HG02938 (cell line): Measurements from ENCODE around the gene GFOD2.
A peak's percentile ranks its signal among the peaks of the same experiment; 100 is the strongest.
"Not testable (repeated sequence)": the region's sequence is repeated elsewhere in the genome, so short reads cannot be mapped to it uniquely, and the experiment has no call there.

Source experiments
- ATAC-seq: cut with Tn5 transposase; IDR thresholded peaks from one replicate; pipeline ENCODE4 v1.9.1; 2021; ENCODE audit warnings: mild to moderate bottlenecking, moderate library complexity; ENCODE audit not compliant: unreplicated experiment

The GFOD2 gene, protein sequence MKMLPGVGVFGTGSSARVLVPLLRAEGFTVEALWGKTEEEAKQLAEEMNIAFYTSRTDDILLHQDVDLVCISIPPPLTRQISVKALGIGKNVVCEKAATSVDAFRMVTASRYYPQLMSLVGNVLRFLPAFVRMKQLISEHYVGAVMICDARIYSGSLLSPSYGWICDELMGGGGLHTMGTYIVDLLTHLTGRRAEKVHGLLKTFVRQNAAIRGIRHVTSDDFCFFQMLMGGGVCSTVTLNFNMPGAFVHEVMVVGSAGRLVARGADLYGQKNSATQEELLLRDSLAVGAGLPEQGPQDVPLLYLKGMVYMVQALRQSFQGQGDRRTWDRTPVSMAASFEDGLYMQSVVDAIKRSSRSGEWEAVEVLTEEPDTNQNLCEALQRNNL

DNA sequence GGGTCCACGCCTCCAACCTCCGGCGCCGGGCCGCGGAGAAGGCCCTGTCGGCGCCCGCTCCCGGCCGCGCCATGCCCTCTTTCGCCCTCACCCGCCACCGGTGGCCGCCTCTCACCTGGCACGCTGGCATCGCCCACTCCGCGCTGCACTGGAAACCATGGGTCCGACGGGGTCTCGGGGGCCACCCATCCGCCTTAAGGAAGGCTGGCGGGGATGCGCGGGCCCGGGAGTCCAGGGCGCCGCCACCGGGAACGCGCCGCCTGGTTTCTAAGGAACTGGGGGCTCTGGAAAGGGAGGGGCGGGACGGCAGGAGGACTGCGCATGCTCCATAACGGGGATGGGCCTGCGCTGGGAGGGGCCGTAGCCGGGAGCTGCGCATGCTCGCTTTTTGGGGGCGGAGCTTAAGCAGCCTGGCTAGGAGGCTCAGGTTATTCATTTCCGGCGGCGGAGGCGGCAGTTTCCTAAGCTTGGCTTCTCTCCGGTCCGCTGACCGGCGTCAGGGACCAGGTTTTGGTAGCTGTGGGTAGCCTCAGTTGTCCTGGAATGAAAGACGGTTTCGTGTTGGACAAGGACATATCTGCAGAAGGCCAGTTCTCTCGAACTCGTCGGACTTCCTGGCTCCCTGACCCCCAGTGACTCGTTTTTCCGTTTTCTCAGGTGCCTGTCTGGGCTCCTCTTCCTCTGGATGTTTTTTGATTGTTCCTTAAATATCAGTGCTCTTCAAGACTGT, at the start of gene GFOD2:
TSS of gene GFOD2 (minus strand) at position 269 of the 730 bp plus-strand sequence. CDS start 33,601 bp downstream, outside the sequence.
- ATAC-seq, result peak; percentile 82

DNA sequence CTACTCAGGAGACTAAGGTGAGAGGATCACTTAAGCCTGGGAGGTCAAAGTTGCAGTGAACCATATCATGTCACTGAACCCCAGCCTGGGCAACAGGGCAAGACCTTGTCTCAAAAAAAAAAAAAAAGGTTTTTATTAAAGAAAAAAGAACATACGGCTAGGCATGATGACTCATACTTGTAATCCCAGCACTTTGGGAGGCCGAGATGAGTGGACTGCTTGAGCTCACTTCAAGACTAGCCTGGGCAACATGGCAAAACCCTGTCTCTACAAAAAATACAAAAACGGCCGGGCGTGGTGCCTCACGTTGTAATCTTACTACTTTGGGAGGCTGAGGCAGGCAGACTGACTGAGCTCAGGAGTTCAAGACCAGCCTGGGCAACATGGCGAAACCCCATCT, 48.8 kb upstream of the GFOD2 start:
- no peak for ATAC-seq

DNA sequence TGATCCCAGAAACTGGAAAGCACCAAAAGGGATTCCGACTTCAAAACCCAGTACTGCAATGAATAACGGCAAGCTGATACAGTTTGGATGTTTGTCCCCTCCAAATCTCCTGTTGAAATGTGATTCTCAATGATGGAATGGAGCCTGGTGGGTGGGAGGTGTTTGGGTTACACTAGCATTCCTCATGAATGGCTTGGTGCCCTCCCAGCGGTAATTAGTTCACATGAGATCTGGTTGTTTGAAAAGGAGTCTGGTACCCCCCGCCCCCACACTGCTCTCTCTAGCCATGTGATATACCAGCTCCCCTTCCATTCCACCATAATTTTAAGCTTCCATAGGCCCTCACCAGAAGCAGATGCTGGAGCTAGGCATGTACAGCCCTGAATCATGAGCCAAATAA, 47.2 kb upstream of the GFOD2 start:
- no peak for ATAC-seq

DNA sequence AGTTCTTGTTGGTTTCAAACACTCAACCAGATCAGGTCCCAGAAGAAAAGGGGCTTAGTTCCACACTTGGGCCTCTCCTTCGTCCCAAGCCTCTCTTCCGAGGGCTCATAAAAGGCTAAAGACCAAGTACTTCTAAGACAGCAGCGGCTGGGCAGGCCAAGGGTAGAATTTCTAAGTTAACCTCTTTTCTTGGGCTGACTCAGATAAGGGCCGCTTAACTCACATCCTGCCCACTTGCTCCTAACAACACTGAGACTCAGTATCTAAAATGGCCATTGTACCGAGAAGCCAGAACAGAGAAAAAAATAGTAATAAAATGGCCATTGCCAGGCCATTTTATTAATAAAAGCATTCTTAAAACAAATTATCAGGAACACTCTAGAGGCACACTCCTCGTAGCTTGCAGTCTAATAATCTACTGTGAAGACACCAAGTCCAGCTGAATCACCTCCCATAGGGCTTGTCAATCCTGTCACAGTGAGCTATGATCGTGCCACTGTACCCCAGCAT, 45.1 kb upstream of the GFOD2 start:
- no peak for ATAC-seq

DNA sequence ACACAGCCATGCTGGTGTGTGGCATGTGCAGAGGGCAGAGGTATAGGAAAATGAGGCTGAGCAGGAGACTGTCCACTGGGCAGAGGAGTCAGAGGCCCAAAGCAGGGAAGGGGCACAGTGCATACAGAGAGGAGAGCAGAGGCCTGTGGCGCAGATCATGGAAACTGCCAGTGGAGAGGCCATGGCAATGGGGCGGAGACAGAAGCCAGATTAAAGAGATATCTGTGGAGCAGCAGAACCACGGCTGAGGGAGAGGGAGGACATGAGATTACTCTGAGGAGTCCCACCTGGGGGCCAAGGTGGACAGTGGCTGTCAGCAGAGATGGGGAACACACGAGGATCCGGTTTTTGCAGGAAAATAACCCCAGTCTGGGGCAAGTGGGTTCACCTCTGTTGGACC, 44.0 kb upstream of the GFOD2 start:
- ATAC-seq, result no peak

DNA sequence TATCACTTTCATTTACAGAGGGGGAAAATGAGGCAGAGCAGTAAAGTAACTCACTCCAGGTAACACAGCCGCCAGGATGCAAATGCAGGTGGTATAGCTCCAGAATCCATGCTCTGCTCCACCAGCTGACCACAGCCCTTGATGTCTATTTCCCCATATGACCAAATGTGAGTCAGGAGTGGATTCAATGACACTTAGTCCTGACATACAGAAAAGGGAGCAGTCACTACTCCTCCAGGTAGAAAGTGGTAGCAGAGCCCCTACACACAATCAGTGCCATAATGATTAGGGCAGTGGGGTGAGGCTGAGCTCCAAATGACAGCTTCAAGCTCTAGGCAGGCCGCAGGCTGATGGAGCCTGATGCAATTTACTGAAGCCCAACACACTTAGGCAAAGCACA, 43.3 kb upstream of the GFOD2 start:
- ATAC-seq, result no peak

DNA sequence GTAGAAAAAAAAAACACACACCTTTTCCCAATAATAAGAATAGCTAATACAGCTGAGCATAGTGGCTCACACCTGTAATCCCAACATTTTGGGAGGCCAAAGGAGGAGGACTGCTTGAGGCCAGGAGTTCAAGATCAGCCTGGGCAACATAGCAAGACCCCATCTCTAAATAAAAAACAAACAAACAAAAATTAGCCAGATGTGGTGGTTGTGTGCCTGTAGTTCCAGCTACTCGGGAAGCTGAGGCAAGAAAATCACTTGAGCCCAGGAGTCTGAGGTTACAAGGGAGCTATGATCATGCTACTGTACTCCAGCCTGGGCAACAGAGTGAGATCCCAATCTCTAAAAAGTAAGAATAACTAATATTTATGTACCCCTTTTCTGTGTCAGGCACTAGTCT, 42.8 kb upstream of the GFOD2 start:
- ATAC-seq, result no peak

DNA sequence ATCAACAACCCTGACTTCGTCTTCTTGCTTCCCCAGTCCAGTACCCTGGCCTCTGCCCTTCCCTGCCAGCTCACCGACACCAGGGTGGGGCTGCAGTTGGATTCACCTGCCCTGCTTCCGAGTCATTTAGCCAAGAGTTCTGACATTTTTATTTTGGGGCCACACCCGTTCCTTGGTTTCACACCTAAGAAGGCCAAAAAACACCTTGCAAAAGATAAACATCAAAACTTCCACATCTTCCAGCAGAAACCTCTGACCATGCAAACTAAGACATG, 41.8 kb upstream of the GFOD2 start:
- ATAC-seq, result no peak

DNA sequence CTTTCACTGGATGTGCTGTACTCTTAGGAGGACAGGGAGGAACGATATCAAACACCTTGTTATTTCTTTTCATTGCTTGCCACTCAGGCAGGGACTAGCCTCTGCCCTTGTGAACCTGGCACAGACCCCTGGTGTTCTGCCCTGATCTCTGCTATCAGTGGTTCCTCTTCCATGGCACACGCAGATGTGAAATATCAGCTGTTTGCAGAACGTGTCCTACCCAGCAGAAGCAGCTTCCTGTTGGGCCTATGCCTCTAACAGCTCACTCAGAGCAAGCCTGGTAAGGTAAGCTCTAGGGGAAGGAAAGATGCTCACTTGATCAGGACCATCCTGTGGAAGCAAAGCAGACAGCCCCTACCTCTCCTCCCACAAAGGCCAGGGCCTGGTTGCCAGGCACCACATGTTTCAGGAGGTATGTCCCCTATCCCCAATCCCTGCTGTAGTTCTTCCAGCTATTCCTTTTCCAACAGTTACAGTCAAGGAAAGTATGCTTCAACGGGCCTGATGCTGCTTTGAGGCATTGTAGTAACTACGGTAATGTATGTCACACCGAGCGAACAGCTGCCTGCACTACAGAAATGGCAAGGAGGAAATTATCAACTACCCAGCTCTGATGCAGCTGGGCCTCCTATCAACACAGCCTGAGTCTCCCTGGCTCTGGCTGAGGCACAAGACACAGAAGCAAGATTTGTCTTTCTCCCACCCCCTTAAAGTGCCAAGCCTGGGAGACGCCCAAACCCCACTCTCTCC, 41.3 kb upstream of the GFOD2 start:
- ATAC-seq, result no peak

DNA sequence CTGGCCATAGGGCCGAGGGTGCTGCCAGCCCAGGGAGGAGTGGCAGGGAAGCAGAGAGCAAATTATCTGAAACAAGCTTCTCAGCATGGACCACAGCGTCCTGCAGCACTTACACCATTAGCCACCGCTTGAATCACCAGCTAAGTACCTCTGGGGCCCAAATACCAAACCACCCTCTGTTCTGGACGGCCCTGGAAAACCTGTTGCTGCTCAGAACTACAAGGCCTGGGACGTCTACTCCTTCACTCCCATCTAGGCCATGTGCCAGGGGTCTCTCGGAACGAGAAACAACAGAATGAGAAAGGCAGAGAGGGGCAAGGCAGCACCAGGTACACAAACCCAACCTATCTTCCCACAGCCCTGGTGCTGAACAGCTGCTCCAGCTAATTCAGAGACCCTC, 39.9 kb upstream of the GFOD2 start:
- no peak for ATAC-seq

DNA sequence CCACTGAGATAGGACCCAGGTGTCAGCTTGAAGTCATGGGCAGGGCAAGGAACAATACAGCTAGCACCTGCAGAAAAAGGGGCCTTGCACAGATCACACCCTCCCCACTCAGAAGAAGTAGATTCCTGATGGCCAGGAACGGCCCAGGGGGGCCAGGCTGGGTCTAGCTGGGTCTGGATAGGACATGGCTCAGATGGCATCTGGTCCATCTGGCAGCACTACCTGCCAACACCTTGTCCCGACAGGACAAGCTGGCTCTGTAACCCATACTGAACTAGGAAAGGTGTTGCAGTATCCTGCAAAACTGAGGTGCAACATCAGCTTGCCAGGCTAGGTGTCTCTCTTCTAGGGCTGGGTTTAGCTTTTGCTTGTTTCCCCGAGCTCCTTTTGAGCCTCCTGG, 38.9 kb upstream of the GFOD2 start:
- ATAC-seq, result no peak

DNA sequence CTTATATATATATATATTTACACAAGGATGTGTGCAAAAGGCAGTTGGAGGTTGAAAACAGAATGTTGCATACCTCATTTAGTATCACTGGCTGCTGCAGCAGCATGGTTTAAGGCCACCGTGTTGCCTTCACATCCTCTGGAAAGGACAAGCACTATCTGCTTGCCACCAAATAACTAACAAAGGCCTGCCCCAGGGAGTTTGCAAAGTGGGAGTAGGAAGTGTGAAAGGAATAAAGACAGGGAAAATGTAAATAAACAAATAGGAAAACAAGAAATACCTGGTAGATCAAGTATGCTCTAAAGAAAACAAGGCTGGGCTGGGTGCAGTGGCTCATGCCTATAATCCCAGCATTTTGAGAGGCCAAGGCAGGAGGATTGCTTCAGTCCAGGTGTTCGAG, 33.5 kb upstream of the GFOD2 start:
- no peak for ATAC-seq

DNA sequence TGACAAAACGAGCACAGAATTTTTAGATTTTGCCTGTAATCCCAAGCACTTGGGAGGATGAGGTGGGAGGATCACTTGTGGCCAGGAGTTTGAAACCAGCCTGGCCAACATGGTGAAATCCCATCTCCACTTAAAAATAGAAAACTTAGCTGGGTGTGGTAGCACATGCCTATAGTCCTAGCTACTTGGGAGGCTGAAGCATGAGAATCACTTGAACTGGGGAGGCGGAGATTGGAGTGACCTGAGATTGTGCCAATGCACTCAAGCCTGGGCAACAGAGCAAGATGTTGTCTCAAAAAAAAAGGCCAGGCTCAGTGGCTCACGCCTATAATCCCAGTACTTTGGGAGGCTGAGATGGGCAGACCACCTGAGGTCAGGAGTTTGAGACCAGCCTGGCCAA, 32.2 kb upstream of the GFOD2 start:
- ATAC-seq, result not testable (repeated sequence)

DNA sequence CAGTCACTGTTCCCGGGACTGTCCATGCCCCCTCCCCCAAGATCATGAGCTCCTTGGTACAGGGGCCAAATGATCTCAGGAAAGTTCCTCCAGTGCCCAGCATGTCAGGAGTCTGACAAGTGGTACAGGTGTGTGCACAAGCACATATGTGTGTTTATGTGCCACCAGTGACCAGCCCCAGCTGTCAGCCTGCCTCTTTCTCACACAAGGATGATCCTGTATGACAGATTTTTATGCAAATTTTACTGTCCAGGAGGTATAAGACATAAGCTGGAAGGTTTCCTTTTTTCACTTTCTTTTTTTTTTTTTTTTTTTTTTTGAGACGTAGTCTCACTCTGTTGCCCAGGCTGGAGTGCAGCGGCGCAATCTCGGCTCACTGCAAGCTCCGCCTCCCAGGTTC, 31.4 kb upstream of the GFOD2 start:
- ATAC-seq, result peak; percentile 68

DNA sequence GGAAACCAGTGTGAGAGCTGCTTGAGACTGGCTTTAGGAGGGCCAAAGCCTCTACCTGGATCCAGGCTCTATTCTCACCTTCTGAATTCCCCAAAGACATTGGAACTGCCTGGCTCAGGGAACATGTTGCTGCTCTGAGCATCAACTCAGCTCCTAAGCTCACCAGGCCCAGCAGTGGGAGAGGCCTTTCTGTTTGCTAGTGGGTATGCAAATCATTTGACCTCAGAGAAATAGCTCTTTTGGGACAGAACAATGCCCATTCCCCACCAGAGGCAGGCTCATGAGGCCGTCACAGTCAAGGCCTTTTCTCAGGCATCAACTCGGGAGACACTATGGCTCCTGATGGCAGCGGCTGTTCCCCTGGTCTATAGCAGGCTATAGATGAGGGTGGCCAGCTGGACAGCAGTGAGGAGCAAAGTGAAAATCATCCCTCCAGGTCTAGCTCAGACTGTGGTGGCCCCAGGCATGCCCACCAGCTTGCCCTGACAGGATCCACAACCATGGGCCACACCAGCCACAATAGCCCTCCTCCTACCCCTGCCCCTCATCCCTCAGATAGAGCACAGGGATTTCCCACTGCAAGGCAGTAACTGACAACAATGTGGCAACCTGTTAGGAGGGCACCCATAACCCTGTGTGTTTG, 30.4 kb upstream of the GFOD2 start:
- no peak for ATAC-seq

DNA sequence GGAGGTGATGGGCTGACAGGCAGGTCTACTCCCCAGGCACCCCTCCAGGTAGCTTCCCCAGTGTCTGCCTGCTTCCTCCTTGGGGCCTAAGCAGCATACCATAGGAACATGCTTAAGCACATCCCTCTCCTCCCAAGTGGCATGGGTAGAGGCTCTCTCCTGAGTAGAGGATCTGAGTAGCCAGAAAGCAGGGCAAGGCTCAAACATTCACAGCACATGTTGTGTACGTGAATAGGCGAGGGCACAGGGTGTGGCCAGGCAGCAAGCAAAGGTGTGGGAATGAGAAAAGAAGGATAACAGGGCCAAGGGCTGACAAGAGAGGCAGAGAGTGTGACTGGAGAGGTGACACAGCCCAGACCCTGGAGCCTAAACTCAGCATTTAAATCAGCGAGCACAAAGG, 29.7 kb upstream of the GFOD2 start:
- no peak for ATAC-seq

DNA sequence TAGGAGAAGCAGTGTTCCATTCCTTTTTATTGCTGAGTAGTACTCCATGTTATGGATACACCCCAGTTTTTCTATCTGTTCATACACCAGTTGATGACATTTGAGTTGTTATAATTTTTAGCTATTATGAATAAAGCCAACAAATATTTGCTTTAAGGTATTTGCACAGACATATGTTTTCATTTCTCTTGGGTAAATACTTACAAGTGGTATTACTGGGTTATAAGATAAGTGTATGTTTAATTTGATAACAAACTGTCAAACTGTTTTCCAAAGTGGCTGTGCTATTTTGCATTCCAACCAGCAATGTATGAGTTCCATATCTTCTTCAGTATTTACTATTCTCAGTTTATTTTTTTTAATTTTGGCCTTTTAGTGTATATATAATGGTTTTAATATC, 27.7 kb upstream of the GFOD2 start:
- ATAC-seq, result no peak

DNA sequence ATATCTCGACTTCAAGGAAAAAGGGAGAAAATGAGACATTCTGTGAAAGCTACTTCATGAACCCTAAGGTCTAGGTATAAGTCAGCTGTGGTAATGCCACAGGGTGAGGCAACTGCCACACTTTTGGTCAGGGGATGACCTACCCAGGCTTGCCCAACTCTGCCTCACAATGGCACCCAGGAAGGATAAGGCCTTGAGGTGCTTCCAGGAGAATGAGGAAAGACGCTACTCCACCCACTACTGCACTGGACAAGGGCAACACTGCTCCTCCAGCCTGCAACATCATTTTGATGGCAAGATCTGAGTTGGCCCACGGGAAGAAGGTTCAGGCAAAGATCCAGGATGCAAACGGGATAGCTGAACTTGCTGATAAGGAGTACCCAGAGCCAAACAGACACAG, 22.0 kb upstream of the GFOD2 start:
- ATAC-seq, result no peak

DNA sequence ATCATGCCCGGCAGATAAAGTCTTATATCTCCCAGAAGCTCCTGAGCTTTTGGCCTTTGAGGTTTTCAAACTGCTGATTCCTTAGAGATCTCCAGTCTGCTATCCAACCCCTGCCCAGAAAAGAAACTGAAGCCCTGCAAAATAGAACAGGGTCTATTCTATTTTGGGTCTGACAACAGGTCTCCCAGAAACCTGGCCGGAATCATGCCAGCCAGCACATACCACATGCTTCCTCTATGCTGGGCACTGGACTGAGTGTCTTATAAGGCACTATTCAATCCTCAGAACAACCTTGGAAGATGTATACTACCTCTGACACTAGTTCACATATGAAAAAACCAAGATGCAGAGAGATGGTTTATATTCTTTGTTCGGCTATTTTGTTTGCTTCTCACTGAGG, 21.3 kb upstream of the GFOD2 start:
- no peak for ATAC-seq

DNA sequence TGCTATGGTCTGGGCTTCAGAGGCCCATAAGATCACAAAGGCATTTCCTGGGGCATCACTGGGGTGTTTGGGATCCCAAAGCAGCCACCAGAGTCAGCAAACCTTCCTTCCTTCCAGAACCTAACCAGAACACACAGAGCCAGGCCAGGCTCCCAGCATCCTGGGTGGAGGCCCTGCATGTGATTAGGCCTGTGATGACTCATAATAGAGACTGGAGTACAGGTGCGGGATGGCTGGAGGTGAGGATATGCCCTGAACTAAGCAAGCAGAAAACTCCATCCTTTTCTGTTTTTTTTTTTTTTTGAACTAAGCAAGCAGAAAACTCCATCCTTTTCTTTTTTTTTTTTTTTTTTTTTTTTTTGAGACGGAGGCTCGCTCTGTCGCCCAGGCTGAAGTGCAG, 17.7 kb upstream of the GFOD2 start:
- no peak for ATAC-seq

DNA sequence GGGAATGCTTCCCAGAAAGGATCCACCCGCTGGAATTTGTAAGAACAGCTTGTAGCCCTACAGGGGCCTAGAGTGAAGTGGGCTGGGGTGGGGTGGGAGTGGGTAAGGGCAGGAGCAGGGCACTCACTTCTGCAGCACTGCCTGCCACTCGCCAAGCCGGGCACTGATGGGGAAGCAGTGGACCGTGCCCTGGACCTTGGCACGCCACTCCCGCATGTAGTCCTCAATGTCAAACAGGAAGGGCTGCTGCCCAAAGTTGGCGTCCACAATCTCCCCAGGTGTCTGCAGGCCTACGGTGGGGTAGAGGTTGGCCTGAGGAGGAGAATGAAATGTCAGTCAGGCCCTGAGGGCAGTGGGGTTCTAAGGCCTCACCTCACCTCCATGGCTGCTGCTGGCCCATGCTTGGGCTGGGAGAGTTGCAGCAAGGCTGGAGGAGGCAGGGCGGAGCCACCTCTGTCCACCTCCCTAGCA, 15.7 kb upstream of the GFOD2 start:
- ATAC-seq, result no peak
